Left kidney (tissue), 2 donors: Measurements from ENCODE around the gene MDFIC. TPM values are rescaled to one million over a fixed set of nuclear protein-coding genes. Genes with fewer than 3 reads are reported as not detected.

ENCODE experiments used
- DNase-seq: peaks from one replicate; pipeline ENCODE4 v3.0.0-alpha.2; 2013
- polyA plus RNA-seq: library from polyadenylated mRNA; unstranded; fragments of 120-200 nt; gene quantifications from one replicate; pipeline ENCODE4 v1.2.1, GENCODE V29; 2013; ENCODE audit not compliant: insufficient read length

The MDFIC gene
- polyA plus RNA-seq, 1 donor = 30.6 TPM

GRCh38 chr7:114924038-114924712, 2.3 kb downstream of the MDFIC start:
- DNase-seq = no peak

- no peak for DNase-seq
Observed at GRCh38 chr7:114925434-114925833, 3.5 kb downstream of the MDFIC start.

GRCh38 chr7:114928060-114928459, 6.2 kb downstream of the MDFIC start:
- DNase-seq = no peak

- DNase-seq = no peak
Observed at GRCh38 chr7:114929570-114929969, 7.7 kb downstream of the MDFIC start.

GRCh38 chr7:114930107-114930661, 8.3 kb downstream of the MDFIC start:
- DNase-seq = no peak

GRCh38 chr7:114930829-114931655, 9.1 kb downstream of the MDFIC start:
- no peak for DNase-seq

GRCh38 chr7:114931656-114932011, 9.7 kb downstream of the MDFIC start:
- DNase-seq = no peak

- DNase-seq = no peak
Observed at GRCh38 chr7:114932991-114933390, 11.1 kb downstream of the MDFIC start.

- no peak for DNase-seq
Observed at GRCh38 chr7:114933658-114934057, 11.8 kb downstream of the MDFIC start.

GRCh38 chr7:114934086-114934485, 12.2 kb downstream of the MDFIC start:
- no peak for DNase-seq

GRCh38 chr7:114934713-114935112, 12.8 kb downstream of the MDFIC start:
- DNase-seq = no peak

- no peak for DNase-seq
Observed at GRCh38 chr7:114936471-114936870, 14.6 kb downstream of the MDFIC start.

- no peak for DNase-seq
Observed at GRCh38 chr7:114937446-114937845, 15.6 kb downstream of the MDFIC start.

- DNase-seq = no peak
Observed at GRCh38 chr7:114938785-114939184, 16.9 kb downstream of the MDFIC start.

- DNase-seq = no peak
Observed at GRCh38 chr7:114939484-114940097, 17.7 kb downstream of the MDFIC start.

GRCh38 chr7:114940220-114940619, 18.3 kb downstream of the MDFIC start:
- no peak for DNase-seq

- DNase-seq = no peak
Observed at GRCh38 chr7:114941692-114942091, 19.8 kb downstream of the MDFIC start.

GRCh38 chr7:114942446-114943175, 20.7 kb downstream of the MDFIC start:
- DNase-seq = no peak

GRCh38 chr7:114943530-114943929, 21.6 kb downstream of the MDFIC start:
- DNase-seq = no peak

- no peak for DNase-seq
Observed at GRCh38 chr7:114943953-114944744, 22.3 kb downstream of the MDFIC start.
